Activated naive CD4-positive, alpha-beta T cell treated with anti-CD3 and anti-CD28 coated beads, Interleukin-2, amount 50 U/mL, for 24 hours (primary cell): Measurements from ENCODE around the gene GOLIM4.

Experiments used
- H3K27ac Mint-ChIP-seq: one replicate; pipeline ENCODE4 v1.8.0; 2021; ENCODE audit warnings: mild to moderate bottlenecking, mixed read lengths
- H3K27me3 Mint-ChIP-seq: one replicate; pipeline ENCODE4 v1.8.0; 2021; ENCODE audit warnings: mixed read lengths
- H3K36me3 Mint-ChIP-seq: one replicate; pipeline ENCODE4 v1.8.0; 2021; ENCODE audit warnings: mixed read lengths
- H3K4me1 Mint-ChIP-seq: one replicate; pipeline ENCODE4 v1.8.0; 2021; ENCODE audit warnings: mixed read lengths
- H3K4me3 Mint-ChIP-seq: one replicate; pipeline ENCODE4 v1.8.0; 2021; ENCODE audit warnings: mild to moderate bottlenecking, mixed read lengths
- H3K9me3 Mint-ChIP-seq: one replicate; pipeline ENCODE4 v1.8.0; 2021; ENCODE audit warnings: mixed read lengths

GOLIM4 gene

DNA sequence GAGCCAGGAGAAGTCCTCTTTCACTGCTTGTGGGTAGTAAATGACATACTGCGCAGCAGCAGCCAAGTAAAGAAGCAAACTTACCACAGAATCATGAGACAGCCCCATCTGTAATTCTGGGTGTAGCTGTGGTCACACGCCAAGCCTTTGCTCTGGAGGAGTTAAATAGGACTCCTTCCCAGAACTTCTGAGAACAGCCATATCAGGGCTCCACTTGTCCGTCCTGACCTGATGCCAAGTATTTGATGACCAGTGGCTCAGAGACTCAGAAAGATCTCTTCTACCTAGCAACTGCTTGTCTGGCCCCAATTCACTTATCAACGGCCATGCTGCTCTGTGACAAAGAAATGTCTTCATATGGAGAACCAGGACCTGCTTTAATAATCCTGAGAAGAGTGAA lies 20.6 kb upstream of the GOLIM4 start:
- H3K4me1 Mint-ChIP-seq = no peaks in the 10 kb centered on the region
- no peak overlapping the region for H3K27ac Mint-ChIP-seq
- no peaks in the 10 kb centered on the region for H3K36me3 Mint-ChIP-seq
- H3K27me3 Mint-ChIP-seq = peaks cover 1% of the 10 kb centered on the region
- no peak overlapping the region for H3K4me3 Mint-ChIP-seq
- no peaks in the 10 kb centered on the region for H3K9me3 Mint-ChIP-seq

DNA sequence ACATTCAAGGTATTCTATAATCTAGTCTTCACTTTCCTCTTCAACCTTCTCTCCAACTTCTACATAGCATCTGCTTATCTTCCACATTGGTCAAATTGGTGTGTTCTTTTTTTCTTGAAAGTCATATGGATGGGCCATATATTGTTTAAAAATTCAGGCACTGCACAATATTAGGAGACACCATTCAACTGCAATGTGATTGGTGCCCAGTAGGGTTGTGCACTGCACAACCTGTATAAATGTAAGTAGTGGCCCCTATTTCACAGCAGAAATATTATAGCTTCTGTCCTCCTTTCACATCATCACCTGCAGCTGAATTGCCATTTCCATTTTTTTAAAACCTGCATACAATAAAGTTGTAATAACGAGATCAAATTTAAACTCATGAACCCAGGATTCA lies 18.1 kb upstream of the GOLIM4 start:
- H3K27ac Mint-ChIP-seq = no peak overlapping the region
- no peaks in the 10 kb centered on the region for H3K27me3 Mint-ChIP-seq

DNA sequence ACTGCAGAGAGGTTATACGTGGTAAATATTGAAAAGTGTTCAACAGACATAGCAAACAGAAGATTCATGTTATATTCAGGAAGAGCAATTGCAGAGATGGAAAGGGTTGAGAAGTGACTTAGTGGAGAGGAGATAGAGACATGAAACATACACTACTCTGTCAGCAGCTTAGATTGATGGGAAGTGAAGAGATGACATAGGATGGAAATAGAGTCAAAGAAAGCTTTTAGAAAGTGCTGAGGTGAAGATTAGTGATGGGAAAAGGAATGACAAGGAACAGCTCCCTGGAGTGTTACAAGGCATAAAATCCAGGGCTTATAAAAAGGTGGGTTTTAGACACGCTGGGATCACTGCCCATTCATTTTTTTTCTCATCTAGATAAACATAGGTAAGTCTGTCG lies 17.2 kb upstream of the GOLIM4 start:
- Mint-ChIP-seq H3K9me3 (no peaks in the 10 kb centered on the region), H3K4me3 (no peak overlapping the region), H3K36me3 (no peaks in the 10 kb centered on the region), H3K4me1 (no peaks in the 10 kb centered on the region), H3K27me3 (no peaks in the 10 kb centered on the region), H3K27ac (no peak overlapping the region)

More for the DNA sequence above, 18.1 kb upstream of the GOLIM4 start:
- Mint-ChIP-seq H3K4me3 (no peak overlapping the region), H3K4me1 (no peaks in the 10 kb centered on the region), H3K9me3 (no peaks in the 10 kb centered on the region), H3K36me3 (no peaks in the 10 kb centered on the region)

DNA sequence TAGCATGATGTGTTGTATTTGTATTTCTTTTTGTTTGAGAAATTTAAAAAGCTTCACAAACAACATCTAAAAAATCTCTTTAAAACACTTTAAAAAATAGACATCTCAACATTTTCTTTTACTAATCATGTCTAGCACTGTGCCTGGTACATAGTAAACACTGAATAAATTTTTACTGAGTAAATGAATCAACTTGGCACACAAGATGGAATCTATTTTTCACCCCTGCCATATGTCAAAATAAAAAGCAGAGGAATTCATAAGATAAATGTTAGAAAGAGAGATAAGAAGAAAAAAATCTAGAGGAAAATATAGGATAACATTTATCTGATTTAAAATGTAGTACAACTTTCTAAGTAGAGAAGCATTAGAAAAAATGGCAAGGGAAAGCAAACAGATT lies 8.6 kb upstream of the GOLIM4 start:
- no peaks in the 10 kb centered on the region for H3K4me1 Mint-ChIP-seq
- no peaks in the 10 kb centered on the region for H3K36me3 Mint-ChIP-seq

DNA sequence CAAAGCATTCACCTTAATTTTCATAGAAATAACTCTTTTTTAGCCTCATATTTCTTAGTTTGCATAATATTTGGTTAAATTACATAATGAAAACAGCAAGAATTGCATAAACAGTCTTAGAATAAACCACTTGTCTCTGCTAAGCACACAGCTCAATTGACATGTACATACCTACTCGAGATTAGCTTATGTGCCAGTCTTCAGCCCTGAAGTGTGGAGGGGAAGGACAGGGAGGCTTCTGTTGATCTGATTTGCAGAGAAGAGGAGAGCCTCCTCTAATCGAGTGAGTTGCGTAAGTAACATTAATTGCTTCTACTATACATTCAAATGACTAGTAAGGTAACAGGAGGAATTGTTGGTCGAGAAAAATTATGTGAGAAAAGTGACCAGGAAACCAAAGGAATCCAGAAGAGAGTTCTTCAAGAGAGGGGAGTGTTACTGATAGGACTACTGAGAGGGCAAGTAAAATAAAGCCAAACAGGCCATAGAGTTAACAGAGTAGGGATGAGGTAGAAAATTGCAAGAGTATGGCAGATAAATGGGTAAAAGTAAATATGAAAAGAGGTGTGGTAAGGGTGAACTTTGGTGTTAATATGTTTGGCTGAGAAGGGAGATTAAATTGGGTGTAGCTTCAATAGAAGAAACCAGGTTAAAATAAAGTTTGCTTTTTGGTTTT lies 7.1 kb upstream of the GOLIM4 start:
- Mint-ChIP-seq H3K36me3 (no peaks in the 10 kb centered on the region), H3K27me3 (peaks cover 2% of the 10 kb centered on the region), H3K4me3 (no peak overlapping the region), H3K27ac (no peak overlapping the region), H3K4me1 (no peaks in the 10 kb centered on the region), H3K9me3 (peaks cover 10% of the 10 kb centered on the region)

More for the DNA sequence above, 8.6 kb upstream of the GOLIM4 start:
- Mint-ChIP-seq H3K4me3 (no peak overlapping the region), H3K9me3 (peaks cover 10% of the 10 kb centered on the region), H3K27me3 (peaks cover under 1% of the 10 kb centered on the region), H3K27ac (no peak overlapping the region)

DNA sequence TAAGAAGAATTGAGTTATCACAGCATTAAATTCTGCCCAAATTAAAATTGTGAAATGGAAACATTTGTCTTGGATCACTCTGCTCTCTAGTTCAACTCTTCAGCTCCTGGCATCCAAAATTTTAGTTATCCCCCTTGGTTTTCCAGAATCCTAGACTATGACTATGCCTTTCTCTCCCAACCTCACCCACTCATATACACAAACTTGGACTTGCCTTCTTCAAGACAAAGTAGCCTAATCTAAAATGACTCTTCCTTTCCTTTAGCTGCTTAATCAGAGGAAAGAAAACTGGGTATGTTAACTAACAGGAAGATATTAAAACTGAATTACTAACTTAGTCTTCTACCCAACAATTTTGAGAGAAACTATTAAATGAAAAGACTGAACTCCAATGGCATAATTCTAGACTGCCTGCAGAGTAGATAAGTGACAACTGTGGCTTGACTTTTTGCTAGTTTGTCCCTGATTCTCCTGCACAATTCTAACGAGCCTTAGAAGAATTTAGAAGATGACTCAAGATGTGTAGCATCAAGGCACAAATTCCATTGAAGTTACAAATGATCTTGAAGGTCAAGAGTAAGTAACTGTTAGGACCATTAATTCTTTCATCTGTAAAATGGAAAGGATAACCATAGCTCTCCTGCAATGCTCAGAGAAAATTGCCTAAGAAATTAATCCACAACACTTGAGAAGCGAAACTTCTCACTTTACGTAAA lies 5.2 kb upstream of the GOLIM4 start:
- peaks cover 3% of the 10 kb centered on the region for H3K9me3 Mint-ChIP-seq
- H3K4me1 Mint-ChIP-seq = no peaks in the 10 kb centered on the region
- no peaks in the 10 kb centered on the region for H3K36me3 Mint-ChIP-seq
- H3K27ac Mint-ChIP-seq = no peak overlapping the region
- H3K4me3 Mint-ChIP-seq = no peak overlapping the region
- H3K27me3 Mint-ChIP-seq = peaks cover 10% of the 10 kb centered on the region

DNA sequence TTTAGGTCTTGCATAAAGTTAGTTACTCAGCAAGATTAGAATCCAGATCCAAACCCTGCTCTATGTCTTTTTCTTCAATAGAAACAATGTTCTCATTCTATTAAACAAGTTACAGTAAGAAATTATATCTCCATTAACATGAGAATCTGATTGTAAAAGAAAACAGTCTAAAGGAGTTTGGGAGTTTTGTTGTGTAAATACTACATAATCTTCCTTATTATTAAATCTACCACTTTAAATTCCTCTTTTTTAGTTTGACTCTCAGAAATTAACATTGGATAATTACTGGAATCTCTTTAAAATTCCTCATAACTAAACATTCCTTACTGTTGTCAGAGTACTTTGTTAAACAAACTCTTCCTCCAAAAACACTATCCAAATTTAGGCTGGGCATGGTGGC lies 1.7 kb upstream of the GOLIM4 start:
- Mint-ChIP-seq H3K27me3 (peaks cover 27% of the 10 kb centered on the region), H3K9me3 (no peaks in the 10 kb centered on the region), H3K36me3 (no peaks in the 10 kb centered on the region), H3K4me1 (peaks cover 5% of the 10 kb centered on the region), H3K27ac (no peak overlapping the region), H3K4me3 (no peak overlapping the region)

DNA sequence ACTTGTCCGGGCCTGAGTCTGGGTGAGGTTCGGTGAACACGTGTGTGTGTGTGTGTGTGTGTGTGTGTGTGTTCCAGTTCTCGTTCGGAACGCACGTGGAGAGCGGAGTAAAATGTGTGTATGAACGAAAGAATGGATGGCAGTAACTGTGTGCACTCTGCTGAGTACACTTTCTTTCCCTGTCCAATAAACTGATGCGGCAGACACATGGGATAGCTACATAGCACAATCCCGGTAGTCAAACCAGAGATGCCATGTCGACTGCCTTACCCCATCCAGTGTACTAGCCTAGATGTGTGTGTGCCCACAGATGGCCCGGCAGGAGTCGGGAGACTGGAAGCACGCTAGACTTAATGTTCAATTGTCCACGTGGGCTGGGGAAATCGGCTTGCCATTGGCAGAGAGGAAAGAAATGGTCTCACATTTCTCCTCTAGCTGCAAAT lies 507 bp upstream of the GOLIM4 start:
- H3K36me3 Mint-ChIP-seq = no peaks in the 10 kb centered on the region
- H3K27me3 Mint-ChIP-seq = peaks cover 32% of the 10 kb centered on the region
- peak overlapping the region; percentile 79 for H3K4me3 Mint-ChIP-seq
- no peaks in the 10 kb centered on the region for H3K9me3 Mint-ChIP-seq
- no peak overlapping the region for H3K27ac Mint-ChIP-seq
- H3K4me1 Mint-ChIP-seq = peaks cover 5% of the 10 kb centered on the region

DNA sequence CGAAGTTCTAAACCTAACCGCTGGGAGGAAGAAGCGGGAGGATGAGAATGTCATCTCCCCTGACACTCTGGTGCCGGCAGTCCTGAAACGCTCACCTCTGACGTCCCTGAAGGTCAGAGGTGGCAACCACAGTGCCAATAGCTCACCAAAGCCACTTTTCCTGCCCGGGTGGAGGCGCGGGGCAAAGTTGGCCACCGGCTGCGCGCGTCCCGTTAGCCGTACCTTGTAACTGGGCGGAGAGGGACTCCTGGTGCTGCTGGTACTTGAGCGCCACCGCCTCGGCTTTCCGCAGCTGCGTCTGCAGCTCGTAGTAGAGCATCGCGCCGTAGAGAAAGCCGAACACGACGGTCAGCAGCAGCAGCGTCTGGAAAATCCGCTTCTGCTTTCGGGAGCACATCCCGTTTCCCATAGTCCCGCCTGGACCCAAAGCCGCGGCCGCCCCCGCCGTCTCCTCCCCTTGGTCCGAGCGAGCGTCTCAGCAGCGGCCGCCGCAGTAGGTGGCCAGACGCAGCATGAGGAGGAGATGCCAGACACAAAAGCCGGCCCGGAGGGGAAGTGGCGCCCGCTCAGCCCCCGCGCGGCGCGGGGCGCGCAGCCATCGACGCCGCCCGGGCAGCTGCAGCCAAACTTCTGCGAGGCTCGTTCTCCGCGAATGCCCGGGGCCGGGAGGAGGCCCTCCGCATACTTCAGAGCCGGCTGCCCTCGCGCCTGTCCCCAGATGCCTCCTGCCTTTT lies 680 bp downstream of the GOLIM4 start:
- Mint-ChIP-seq H3K4me1 (peaks cover 5% of the 10 kb centered on the region), H3K4me3 (peak overlapping the region; percentile 79), H3K27me3 (peaks cover 34% of the 10 kb centered on the region), H3K9me3 (no peaks in the 10 kb centered on the region), H3K36me3 (no peaks in the 10 kb centered on the region), H3K27ac (no peak overlapping the region)

DNA sequence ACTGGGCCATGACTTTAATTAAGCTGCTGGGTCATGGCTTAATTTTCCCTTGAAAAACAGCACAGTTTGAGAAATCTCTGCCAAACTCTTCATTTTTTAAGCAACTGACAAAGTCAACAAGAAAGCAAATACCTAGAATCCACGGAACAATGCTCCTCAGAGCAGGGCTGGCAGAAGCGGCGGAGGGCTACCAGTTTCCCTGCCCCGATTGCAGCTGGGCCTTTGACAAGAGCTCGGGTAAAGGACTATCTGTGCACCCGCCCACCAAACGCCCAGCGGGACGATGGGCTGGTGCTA lies 1.2 kb downstream of the GOLIM4 start:
- Mint-ChIP-seq H3K27ac (no peak overlapping the region), H3K4me1 (peaks cover 5% of the 10 kb centered on the region), H3K27me3 (peaks cover 35% of the 10 kb centered on the region), H3K36me3 (no peaks in the 10 kb centered on the region), H3K9me3 (no peaks in the 10 kb centered on the region), H3K4me3 (peak overlapping the region; percentile 62)

DNA sequence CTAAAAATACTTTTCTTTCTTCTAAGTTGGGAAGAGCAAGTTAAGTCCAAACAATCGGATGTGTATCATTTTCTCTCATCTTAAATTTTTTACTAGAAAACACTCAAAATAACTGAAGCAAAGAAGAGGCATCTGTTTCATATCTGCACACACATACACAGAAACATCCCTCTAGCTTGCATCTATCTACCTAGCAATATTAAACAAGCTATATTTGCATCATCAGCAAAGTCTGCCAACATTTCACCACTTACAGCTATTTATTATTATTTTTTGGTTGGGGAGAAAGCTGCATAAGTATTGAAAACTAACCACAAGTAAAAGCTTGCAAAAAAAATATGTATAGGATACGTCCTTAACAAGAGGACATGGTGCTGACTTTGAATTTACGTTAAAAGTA lies 1.9 kb downstream of the GOLIM4 start:
- H3K9me3 Mint-ChIP-seq = no peaks in the 10 kb centered on the region
- no peaks in the 10 kb centered on the region for H3K36me3 Mint-ChIP-seq
- no peak overlapping the region for H3K4me3 Mint-ChIP-seq
- peaks cover 36% of the 10 kb centered on the region for H3K27me3 Mint-ChIP-seq
- no peak overlapping the region for H3K27ac Mint-ChIP-seq
- peaks cover 5% of the 10 kb centered on the region for H3K4me1 Mint-ChIP-seq

DNA sequence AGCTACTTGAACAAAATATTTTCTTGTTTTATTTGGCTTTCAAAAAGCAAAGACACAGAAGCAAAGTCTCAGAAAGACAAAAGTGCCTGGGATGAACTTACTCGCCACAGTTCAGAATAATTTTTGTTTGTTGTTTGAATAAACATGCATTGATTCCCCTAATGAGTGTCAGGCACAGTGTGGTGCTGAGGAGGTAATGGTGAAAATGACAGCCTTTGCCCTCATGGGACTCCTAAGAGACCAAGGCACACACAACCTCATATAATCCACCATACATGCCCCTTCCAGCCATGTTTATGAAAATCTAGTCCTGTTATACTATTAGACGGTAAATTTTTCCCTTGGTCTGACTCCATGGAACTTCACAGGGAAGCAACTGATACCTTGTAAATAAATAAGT lies 2.5 kb downstream of the GOLIM4 start:
- Mint-ChIP-seq H3K36me3 (no peaks in the 10 kb centered on the region), H3K4me1 (peaks cover 5% of the 10 kb centered on the region), H3K27me3 (peaks cover 36% of the 10 kb centered on the region), H3K4me3 (no peak overlapping the region), H3K9me3 (no peaks in the 10 kb centered on the region), H3K27ac (no peak overlapping the region)

DNA sequence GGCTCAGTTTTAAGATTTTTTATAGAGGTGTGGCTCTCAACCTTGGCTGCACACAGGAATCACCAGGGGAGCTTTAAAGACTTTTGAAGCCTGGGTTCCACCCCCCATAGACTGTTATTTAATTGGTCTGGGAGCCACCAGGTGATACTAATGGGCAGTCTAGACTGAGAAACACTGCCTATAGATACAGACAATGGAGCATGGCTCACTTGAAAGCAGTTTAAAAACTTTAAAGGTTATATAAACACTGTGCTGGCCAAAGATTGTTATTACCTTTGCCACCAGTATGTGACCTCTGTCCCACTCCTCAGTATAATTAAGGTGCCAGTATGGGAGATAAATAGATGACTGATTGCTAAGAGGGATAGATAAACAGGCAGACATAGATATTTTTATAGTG lies 3.8 kb downstream of the GOLIM4 start:
- Mint-ChIP-seq H3K9me3 (no peaks in the 10 kb centered on the region), H3K27ac (no peak overlapping the region), H3K36me3 (no peaks in the 10 kb centered on the region), H3K27me3 (peaks cover 34% of the 10 kb centered on the region), H3K4me1 (peaks cover 5% of the 10 kb centered on the region), H3K4me3 (no peak overlapping the region)

DNA sequence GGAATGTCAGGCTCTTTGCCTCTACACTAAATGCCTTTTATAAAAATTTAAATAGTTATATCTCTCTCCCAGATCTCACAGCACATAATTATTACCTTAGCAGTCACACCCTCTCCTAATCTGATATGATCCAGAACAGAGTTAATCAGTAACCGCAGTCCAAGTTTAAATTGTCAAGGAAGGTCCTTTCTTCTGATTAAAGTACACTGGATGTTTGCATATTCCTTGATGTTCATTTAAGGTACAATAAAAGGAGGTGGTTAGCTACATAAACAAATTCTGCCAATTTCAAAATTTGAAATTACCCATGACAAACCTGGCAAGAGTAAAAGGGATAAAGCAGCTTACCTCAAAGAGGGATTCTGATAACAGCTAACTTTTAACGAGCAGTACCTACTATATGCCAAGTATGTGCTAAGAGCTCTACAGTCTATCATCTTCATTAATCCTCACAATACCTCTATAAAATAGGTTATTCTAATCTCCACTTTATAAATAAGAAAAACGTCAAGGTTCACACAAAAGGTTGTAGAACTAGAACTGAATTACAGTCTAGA lies 4.3 kb downstream of the GOLIM4 start:
- no peak overlapping the region for H3K27ac Mint-ChIP-seq
- H3K27me3 Mint-ChIP-seq = peaks cover 31% of the 10 kb centered on the region
- no peaks in the 10 kb centered on the region for H3K36me3 Mint-ChIP-seq
- peaks cover 5% of the 10 kb centered on the region for H3K4me1 Mint-ChIP-seq
- no peaks in the 10 kb centered on the region for H3K9me3 Mint-ChIP-seq
- H3K4me3 Mint-ChIP-seq = no peak overlapping the region

DNA sequence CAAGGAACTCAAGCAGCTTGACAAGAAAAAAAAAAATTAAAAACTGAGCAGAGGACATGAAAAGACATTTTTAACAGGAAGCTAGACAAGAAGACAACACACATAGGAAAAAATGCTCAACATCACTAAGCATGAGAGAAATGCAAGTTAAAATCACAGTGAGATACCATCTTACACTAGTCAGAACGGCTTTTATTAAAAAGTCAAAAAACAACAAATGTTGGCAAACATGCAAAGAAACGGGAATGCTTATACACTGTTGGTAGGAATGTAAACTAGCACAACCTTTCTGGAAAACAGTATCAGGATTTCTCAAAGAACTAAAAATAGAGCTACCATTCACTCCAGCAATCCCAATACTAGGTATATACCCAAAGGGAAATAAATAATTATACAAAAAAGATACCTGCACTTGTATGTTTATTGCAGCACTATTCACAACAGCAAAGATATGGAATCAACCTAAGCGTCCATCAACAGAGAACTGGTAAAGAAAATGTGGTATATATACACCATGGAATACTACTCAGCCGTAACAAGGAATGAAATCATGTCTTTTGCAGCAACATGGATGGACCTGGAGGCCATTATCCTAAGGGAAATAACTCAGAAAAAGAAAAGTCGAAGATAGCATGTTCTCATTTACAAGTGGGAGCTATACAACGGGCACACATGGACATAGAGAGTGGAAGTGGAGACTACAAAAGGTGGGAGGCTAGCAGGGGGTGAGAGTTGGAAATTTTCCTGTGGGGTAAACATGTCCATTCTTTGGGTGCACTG lies 5.2 kb downstream of the GOLIM4 start:
- no peak overlapping the region for H3K4me3 Mint-ChIP-seq
- H3K27me3 Mint-ChIP-seq = peaks cover 27% of the 10 kb centered on the region
- no peak overlapping the region for H3K27ac Mint-ChIP-seq
- H3K36me3 Mint-ChIP-seq = no peaks in the 10 kb centered on the region
- peaks cover 5% of the 10 kb centered on the region for H3K4me1 Mint-ChIP-seq
- no peaks in the 10 kb centered on the region for H3K9me3 Mint-ChIP-seq
